Measurements from ENCODE around the gene LIN28A. TPM values are rescaled to one million over a fixed set of nuclear protein-coding genes. Genes with fewer than 3 reads are reported as not detected.

Gene LIN28A, protein sequence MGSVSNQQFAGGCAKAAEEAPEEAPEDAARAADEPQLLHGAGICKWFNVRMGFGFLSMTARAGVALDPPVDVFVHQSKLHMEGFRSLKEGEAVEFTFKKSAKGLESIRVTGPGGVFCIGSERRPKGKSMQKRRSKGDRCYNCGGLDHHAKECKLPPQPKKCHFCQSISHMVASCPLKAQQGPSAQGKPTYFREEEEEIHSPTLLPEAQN
- polyA plus RNA-seq (2013, experiment 1 of 2): 961 TPM
- polyA plus RNA-seq (2013, experiment 2 of 2): 962 TPM

- H3K4me2 ChIP-seq (ENCODE audit: insufficient read depth, low read length, poor library complexity, severe bottlenecking): peak within 1 kb of the TSS; percentile 95
- peak within 1 kb of the TSS; percentile 100 for H2BK5ac ChIP-seq (ENCODE audit: low read length)
- no CpG with 5 or more reads among the region's 70 CpGs for WGBS, 2 donors (ENCODE audit: extremely low coverage in 2 of 2, insufficient read length in 2 of 2, insufficient replicate concordance in 1 of 2)
- H2BK15ac ChIP-seq (ENCODE audit: low read length): peak within 1 kb of the TSS; percentile 99
- peak within 1 kb of the TSS; percentile 99 for H2BK12ac ChIP-seq (ENCODE audit: low read length)
- H3K27ac ChIP-seq (replicated peaks; ENCODE audit: low read length): peak within 1 kb of the TSS; percentile 99
- peak within 1 kb of the TSS; percentile 93 to 97 for H3K4me3 ChIP-seq (ENCODE audit: low read length in 2 of 2)
- H3K14ac ChIP-seq (ENCODE audit: low read length): peak within 1 kb of the TSS; percentile 97
- no peaks in the 10 kb centered on the region for H3K79me1 ChIP-seq (ENCODE audit: low read depth, low read length)
- peak within 1 kb of the TSS; percentile 99 for H2BK120ac ChIP-seq (ENCODE audit: low read depth, low read length)
- H3K9me3 ChIP-seq (replicated peaks in 1 of 2; ENCODE audit: control insufficient read depth in 2 of 2, insufficient read depth in 1 of 2, low read depth in 1 of 2, low read length in 2 of 2): peaks cover 0 to 1% of the 10 kb centered on the region in 2 donors
- peak within 1 kb of the TSS; percentile 100 for H3K4ac ChIP-seq (ENCODE audit: low read length)
- H4K91ac ChIP-seq (ENCODE audit: low read depth, low read length, poor library complexity): peak within 1 kb of the TSS; percentile 96
- peaks cover 6 to 42% of the 10 kb centered on the region in 2 donors for H3K36me3 ChIP-seq (replicated peaks in 1 of 2; ENCODE audit: control insufficient read depth in 2 of 2, insufficient read depth in 2 of 2, low read length in 2 of 2)
- peak within 1 kb of the TSS; percentile 99 for H3K9ac ChIP-seq (ENCODE audit: low read depth, low read length, poor library complexity)
- H4K8ac ChIP-seq (ENCODE audit: low read depth, low read length): no peak within 1 kb of the TSS
- H2AK5ac ChIP-seq (ENCODE audit: low read depth, low read length): peak within 1 kb of the TSS; percentile 100
- H3K4me1 ChIP-seq (ENCODE audit: control insufficient read depth in 2 of 2, insufficient read depth in 1 of 2, low read depth in 1 of 2, low read length in 2 of 2): peaks cover 4 to 20% of the 10 kb centered on the region in 2 donors
- H3K27me3 ChIP-seq (ENCODE audit: control insufficient read depth in 3 of 3, insufficient read depth in 3 of 3, low read depth in 1 of 3, low read length in 3 of 3): no peaks in the 10 kb centered on the region
- H3K23ac ChIP-seq (ENCODE audit: low read depth, low read length, poor library complexity): peak within 1 kb of the TSS; percentile 87
- H3K18ac ChIP-seq (ENCODE audit: low read length): peak within 1 kb of the TSS; percentile 100
- no peak for DNase-seq (ENCODE audit: low spot score)
- H2AFZ ChIP-seq (ENCODE audit: low read length): peak within 1 kb of the TSS; percentile 86
These were observed at the start of gene LIN28A for GRCh38 chr1:26410706-26411623. TSS of gene LIN28A (plus strand) at chr1:26410817. CDS start at chr1:26410892, 75 bp downstream.

GRCh38 chr1:26361605-26362122 is 49.0 kb upstream of the LIN28A start:
- peak overlapping the region; percentile 23 for H3K18ac ChIP-seq (ENCODE audit: low read length)
- no peak overlapping the region for H4K8ac ChIP-seq (ENCODE audit: low read depth, low read length)
- H3K27me3 ChIP-seq (ENCODE audit: control insufficient read depth in 3 of 3, insufficient read depth in 3 of 3, low read depth in 1 of 3, low read length in 3 of 3): peaks cover 0 to 15% (median 2%) of the 10 kb centered on the region in 3 experiments
- H2BK12ac ChIP-seq (ENCODE audit: low read length): peak overlapping the region; percentile 26
- no CpG with 5 or more reads among the region's 12 CpGs for WGBS, 2 donors (ENCODE audit: extremely low coverage in 2 of 2, insufficient read length in 2 of 2, insufficient replicate concordance in 1 of 2)
- H3K27ac ChIP-seq (replicated peaks; ENCODE audit: low read length): no peak overlapping the region
- no peak overlapping the region for H2BK120ac ChIP-seq (ENCODE audit: low read depth, low read length)
- H3K4me2 ChIP-seq (ENCODE audit: insufficient read depth, low read length, poor library complexity, severe bottlenecking): no peak overlapping the region
- no peak overlapping the region for H3K4ac ChIP-seq (ENCODE audit: low read length)
- H3K23ac ChIP-seq (ENCODE audit: low read depth, low read length, poor library complexity): no peak overlapping the region
- H3K9me3 ChIP-seq (replicated peaks in 1 of 2; ENCODE audit: control insufficient read depth in 2 of 2, insufficient read depth in 1 of 2, low read depth in 1 of 2, low read length in 2 of 2): no peaks in the 10 kb centered on the region
- peak overlapping the region; percentile 77 for H2AK5ac ChIP-seq (ENCODE audit: low read depth, low read length)
- no peak overlapping the region for H3K4me3 ChIP-seq (ENCODE audit: low read length in 2 of 2)
- H4K91ac ChIP-seq (ENCODE audit: low read depth, low read length, poor library complexity): no peak overlapping the region
- peaks cover 15 to 18% of the 10 kb centered on the region in 2 donors for H3K4me1 ChIP-seq (ENCODE audit: control insufficient read depth in 2 of 2, insufficient read depth in 1 of 2, low read depth in 1 of 2, low read length in 2 of 2)
- no peak for DNase-seq (ENCODE audit: low spot score)
- no peaks in the 10 kb centered on the region for H3K79me1 ChIP-seq (ENCODE audit: low read depth, low read length)
- no peak overlapping the region for H3K14ac ChIP-seq (ENCODE audit: low read length)
- no peak overlapping the region for H2BK5ac ChIP-seq (ENCODE audit: low read length)
- H2AFZ ChIP-seq (ENCODE audit: low read length): no peak overlapping the region
- no peak overlapping the region for H3K9ac ChIP-seq (ENCODE audit: low read depth, low read length, poor library complexity)
- H2BK15ac ChIP-seq (ENCODE audit: low read length): peak overlapping the region; percentile 99
- no peaks in the 10 kb centered on the region for H3K36me3 ChIP-seq (replicated peaks in 1 of 2; ENCODE audit: control insufficient read depth in 2 of 2, insufficient read depth in 2 of 2, low read length in 2 of 2)

DNA sequence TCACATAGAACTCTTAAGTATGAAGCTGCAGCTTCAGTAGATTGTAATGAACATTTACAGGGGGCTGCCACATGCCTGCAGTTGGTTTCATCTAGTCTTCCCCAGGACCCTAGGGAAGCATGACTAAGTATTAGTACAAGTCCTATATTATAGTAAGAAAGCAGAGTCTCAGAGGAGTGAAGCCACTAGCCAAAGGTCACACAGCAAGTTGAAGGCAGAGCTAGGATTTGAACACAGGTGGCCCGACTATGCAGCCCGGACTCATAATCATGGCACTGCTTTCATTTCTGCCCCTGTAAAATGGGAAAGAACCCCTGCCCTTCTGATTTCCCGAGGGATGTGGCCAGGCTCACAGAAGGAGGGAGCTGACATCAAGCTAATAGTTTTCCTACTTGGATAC is 48.3 kb upstream of the LIN28A start:
- Histone ChIP-seq H4K8ac (ENCODE audit: low read depth, low read length) (no peak overlapping the region), H3K4ac (ENCODE audit: low read length) (no peak overlapping the region), H2AFZ (ENCODE audit: low read length) (no peak overlapping the region), H3K27me3 (ENCODE audit: control insufficient read depth in 3 of 3, insufficient read depth in 3 of 3, low read depth in 1 of 3, low read length in 3 of 3) (peaks cover 0 to 15% (median 2%) of the 10 kb centered on the region in 3 experiments), H2AK5ac (ENCODE audit: low read depth, low read length) (no peak overlapping the region), H2BK12ac (ENCODE audit: low read length) (no peak overlapping the region), H3K9me3 (replicated peaks in 1 of 2; ENCODE audit: control insufficient read depth in 2 of 2, insufficient read depth in 1 of 2, low read depth in 1 of 2, low read length in 2 of 2) (no peaks in the 10 kb centered on the region), H3K27ac (replicated peaks; ENCODE audit: low read length) (no peak overlapping the region), H4K91ac (ENCODE audit: low read depth, low read length, poor library complexity) (no peak overlapping the region), H2BK120ac (ENCODE audit: low read depth, low read length) (no peak overlapping the region), H3K4me3 (ENCODE audit: low read length in 2 of 2) (no peak overlapping the region), H2BK15ac (ENCODE audit: low read length) (no peak overlapping the region), H3K36me3 (replicated peaks in 1 of 2; ENCODE audit: control insufficient read depth in 2 of 2, insufficient read depth in 2 of 2, low read length in 2 of 2) (no peaks in the 10 kb centered on the region), H3K4me2 (ENCODE audit: insufficient read depth, low read length, poor library complexity, severe bottlenecking) (no peak overlapping the region), H3K14ac (ENCODE audit: low read length) (no peak overlapping the region), H3K23ac (ENCODE audit: low read depth, low read length, poor library complexity) (no peak overlapping the region), H3K18ac (ENCODE audit: low read length) (no peak overlapping the region), H3K4me1 (ENCODE audit: control insufficient read depth in 2 of 2, insufficient read depth in 1 of 2, low read depth in 1 of 2, low read length in 2 of 2) (peaks cover 10 to 16% of the 10 kb centered on the region in 2 donors), H3K9ac (ENCODE audit: low read depth, low read length, poor library complexity) (no peak overlapping the region), H3K79me1 (ENCODE audit: low read depth, low read length) (no peaks in the 10 kb centered on the region), H2BK5ac (ENCODE audit: low read length) (no peak overlapping the region)
- DNase-seq (ENCODE audit: low spot score): no peak
- no CpG with 5 or more reads among the region's 3 CpGs for WGBS, 2 donors (ENCODE audit: extremely low coverage in 2 of 2, insufficient read length in 2 of 2, insufficient replicate concordance in 1 of 2)

Measured in neuronal stem cell (in vitro differentiated cells).